ENCODE data around the gene KRTAP6-3. TPM values are rescaled to one million over a fixed set of nuclear protein-coding genes. Genes with fewer than 3 reads are reported as not detected.

KRTAP6-3 gene
- total and polyA plus RNA-seq, 2 donors (not counting 3 experiments of a cell fraction or from before 2014, with no cell fraction given) = not detected

DNA sequence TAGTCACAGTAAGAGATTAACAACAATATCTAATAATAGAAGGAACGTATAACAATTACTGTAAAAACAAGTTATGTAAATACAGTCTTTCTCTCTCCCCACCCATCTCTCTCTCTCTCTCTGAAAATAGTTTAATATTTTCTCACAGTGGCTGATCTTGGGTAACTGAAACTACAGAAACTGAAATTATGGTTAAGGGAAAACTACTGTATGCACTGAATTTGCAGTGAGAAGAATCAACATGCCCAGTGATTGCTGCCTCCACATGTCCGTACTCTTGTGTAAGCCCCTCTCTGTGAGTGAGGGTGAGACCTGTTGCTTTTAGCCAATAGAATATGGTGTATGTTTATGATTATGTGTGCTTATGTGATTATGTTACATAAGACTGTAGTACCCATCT is 19.9 kb downstream of the KRTAP6-3 start:
- H3K4me2 ChIP-seq (ENCODE audit: insufficient read depth, low read length) = no peak overlapping the region
- H3K27me3 ChIP-seq (ENCODE audit: control insufficient read depth in 2 of 2, insufficient read depth in 2 of 2, low read length in 2 of 2) = no peaks in the 10 kb centered on the region
- dilution Hi-C loops (cut with MboI; ENCODE audit: extremely low pct_ligation_motif_present, low sequenced_read_pairs) = no loop called here
- no TSS peak for BruUV-seq (replicated peaks)
- no peaks in the 10 kb centered on the region for H3K36me3 ChIP-seq (ENCODE audit: control insufficient read depth in 2 of 2, extremely low read depth in 1 of 2, insufficient read depth in 2 of 2, low read length in 2 of 2)
- no peaks in the 10 kb centered on the region for H3K9me1 ChIP-seq (replicated peaks; ENCODE audit: control insufficient read depth, extremely low read depth, insufficient read depth, low read length)
- POLR2A ChIA-PET = no interaction called here
- H3K9ac ChIP-seq (replicated peaks; ENCODE audit: extremely low read depth, insufficient read depth, low read length) = no peak overlapping the region
- peaks cover 6% of the 10 kb centered on the region for H3K9me3 ChIP-seq (replicated peaks; ENCODE audit: control insufficient read depth, insufficient read depth, low read length)
- no peaks in the 10 kb centered on the region for H4K20me1 ChIP-seq (replicated peaks; ENCODE audit: control insufficient read depth, extremely low read depth, insufficient read depth, low read length)
- no peak overlapping the region for H3K27ac ChIP-seq (ENCODE audit: insufficient read depth, low read depth, low read length)
- TF ChIP-seq MYC (IDR thresholded peaks at IDR 0.05; ENCODE audit: low read depth, low read length) (no peak), EZH2 (IDR thresholded peaks at IDR 0.05; ENCODE audit: borderline replicate concordance, low read depth, low read length, severe bottlenecking) (no peak), FOS (IDR thresholded peaks at IDR 0.05; ENCODE audit: borderline replicate concordance, insufficient read depth, low read length) (no peak), GATA2 (IDR thresholded peaks at IDR 0.05; ENCODE audit: insufficient read depth, insufficient read length, low read depth, low read length) (no peak), JUN (IDR thresholded peaks at IDR 0.05; ENCODE audit: borderline replicate concordance, insufficient read depth, insufficient read length, low read depth) (no peak)
- TF ChIP-seq, protein P1, sequence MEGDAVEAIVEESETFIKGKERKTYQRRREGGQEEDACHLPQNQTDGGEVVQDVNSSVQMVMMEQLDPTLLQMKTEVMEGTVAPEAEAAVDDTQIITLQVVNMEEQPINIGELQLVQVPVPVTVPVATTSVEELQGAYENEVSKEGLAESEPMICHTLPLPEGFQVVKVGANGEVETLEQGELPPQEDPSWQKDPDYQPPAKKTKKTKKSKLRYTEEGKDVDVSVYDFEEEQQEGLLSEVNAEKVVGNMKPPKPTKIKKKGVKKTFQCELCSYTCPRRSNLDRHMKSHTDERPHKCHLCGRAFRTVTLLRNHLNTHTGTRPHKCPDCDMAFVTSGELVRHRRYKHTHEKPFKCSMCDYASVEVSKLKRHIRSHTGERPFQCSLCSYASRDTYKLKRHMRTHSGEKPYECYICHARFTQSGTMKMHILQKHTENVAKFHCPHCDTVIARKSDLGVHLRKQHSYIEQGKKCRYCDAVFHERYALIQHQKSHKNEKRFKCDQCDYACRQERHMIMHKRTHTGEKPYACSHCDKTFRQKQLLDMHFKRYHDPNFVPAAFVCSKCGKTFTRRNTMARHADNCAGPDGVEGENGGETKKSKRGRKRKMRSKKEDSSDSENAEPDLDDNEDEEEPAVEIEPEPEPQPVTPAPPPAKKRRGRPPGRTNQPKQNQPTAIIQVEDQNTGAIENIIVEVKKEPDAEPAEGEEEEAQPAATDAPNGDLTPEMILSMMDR (IDR thresholded peaks at IDR 0.05; ENCODE audit: extremely low read depth in 1 of 2, insufficient read depth in 1 of 2, low read depth in 1 of 2, low read length in 2 of 2) = no peak
- FAIRE-seq (no peak), DNase-seq (ENCODE audit: low read depth, low spot score) (no peak)
- H3K4me1 ChIP-seq (ENCODE audit: control insufficient read depth, extremely low read depth, insufficient read depth, low read length) = no peaks in the 10 kb centered on the region
- no peak overlapping the region for H2AFZ ChIP-seq (ENCODE audit: low read depth, low read length)
- H3K4me3 ChIP-seq (replicated peaks in 1 of 3; ENCODE audit: insufficient read depth in 1 of 3, low read depth in 1 of 3, low read length in 3 of 3) = no peak overlapping the region
- no peaks in the 10 kb centered on the region for H3K79me2 ChIP-seq (ENCODE audit: control insufficient read depth, insufficient read depth, low read length)
- CTCF ChIA-PET = no interaction called here
- intact Hi-C loops (cut with micrococcal nuclease) = no loop called here

DNA sequence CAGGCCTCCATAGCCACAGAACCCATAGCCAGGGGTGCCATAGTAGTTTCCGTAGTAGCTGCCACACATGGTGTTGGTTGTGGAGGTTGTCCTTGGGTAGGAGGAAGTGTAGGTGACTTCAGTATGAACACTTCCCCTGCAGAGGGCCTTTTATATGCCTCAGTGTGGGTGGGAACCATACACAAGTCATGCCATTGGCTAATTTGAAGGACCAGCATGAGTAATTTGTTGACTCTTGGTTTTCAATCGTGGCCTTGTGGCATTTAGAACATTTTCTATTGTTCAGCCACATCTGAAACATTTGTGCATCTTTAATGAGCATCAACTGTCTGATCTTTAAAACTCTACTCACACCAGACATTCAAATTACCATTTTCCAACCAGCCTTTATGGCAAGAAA is 21.6 kb downstream of the KRTAP6-3 start, which contains the start of gene KRTAP6-1:
TSS of gene KRTAP6-1 (minus strand) at position 95 of the 400 bp plus-strand sequence. CDS start at position 69, 26 bp downstream.
- no peak within 1 kb of the TSS for H3K27ac ChIP-seq (ENCODE audit: insufficient read depth, low read depth, low read length)
- no peak for TF ChIP-seq EZH2 (IDR thresholded peaks at IDR 0.05; ENCODE audit: borderline replicate concordance, low read depth, low read length, severe bottlenecking)
- no peaks in the 10 kb centered on the region for H3K79me2 ChIP-seq (ENCODE audit: control insufficient read depth, insufficient read depth, low read length)
- FAIRE-seq = no peak
- intact Hi-C loops (cut with micrococcal nuclease) = no loop called here
- no peak within 1 kb of the TSS for H3K4me2 ChIP-seq (ENCODE audit: insufficient read depth, low read length)
- no peaks in the 10 kb centered on the region for H3K27me3 ChIP-seq (ENCODE audit: control insufficient read depth in 2 of 2, insufficient read depth in 2 of 2, low read length in 2 of 2)
- no TSS peak for BruUV-seq (replicated peaks)
- dilution Hi-C loops (cut with MboI; ENCODE audit: extremely low pct_ligation_motif_present, low sequenced_read_pairs) = no loop called here
- ChIA-PET POLR2A (no interaction called here), CTCF (no interaction called here)
- no peaks in the 10 kb centered on the region for H3K9me1 ChIP-seq (replicated peaks; ENCODE audit: control insufficient read depth, extremely low read depth, insufficient read depth, low read length)
- no peak for DNase-seq (ENCODE audit: low read depth, low spot score)
- no peak within 1 kb of the TSS for H3K9ac ChIP-seq (replicated peaks; ENCODE audit: extremely low read depth, insufficient read depth, low read length)
- H3K36me3 ChIP-seq (ENCODE audit: control insufficient read depth in 2 of 2, extremely low read depth in 1 of 2, insufficient read depth in 2 of 2, low read length in 2 of 2) = no peaks in the 10 kb centered on the region
- H3K9me3 ChIP-seq (replicated peaks; ENCODE audit: control insufficient read depth, insufficient read depth, low read length) = peaks cover 4% of the 10 kb centered on the region
- H2AFZ ChIP-seq (ENCODE audit: low read depth, low read length) = no peak within 1 kb of the TSS
- no peaks in the 10 kb centered on the region for H3K4me1 ChIP-seq (ENCODE audit: control insufficient read depth, extremely low read depth, insufficient read depth, low read length)
- H3K4me3 ChIP-seq (replicated peaks in 1 of 3; ENCODE audit: insufficient read depth in 1 of 3, low read depth in 1 of 3, low read length in 3 of 3) = no peak within 1 kb of the TSS
- no peaks in the 10 kb centered on the region for H4K20me1 ChIP-seq (replicated peaks; ENCODE audit: control insufficient read depth, extremely low read depth, insufficient read depth, low read length)

Data from endothelial cell of umbilical vein (primary cell).